Hindlimb muscle (tissue), 1 donor: ENCODE results near the gene HGS. TPM values are rescaled to one million over a fixed set of nuclear protein-coding genes. Genes with fewer than 3 reads are reported as not detected.
A peak's percentile ranks its signal among the peaks of the same experiment; 100 is the strongest.
"Not testable (repeated sequence)": the region's sequence is repeated elsewhere in the genome, so short reads cannot be mapped to it uniquely, and the experiment has no call there.

Experiments
- DNase-seq: peaks from one replicate; pipeline ENCODE4 v3.0.0-alpha.2; 2013
- polyA plus RNA-seq: library from polyadenylated mRNA; unstranded; fragments of 120-200 nt; gene quantifications from one replicate; pipeline ENCODE4 v1.2.1, GENCODE V29; 2013; ENCODE audit not compliant: insufficient read length

Gene HGS
- polyA plus RNA-seq, 1 donor = 59.1 TPM

GRCh38 chr17:81655378-81656117, 28.3 kb upstream of the HGS start:
- no peak for DNase-seq

- DNase-seq = no peak
These were observed 27.6 kb upstream of the HGS start, which contains the start of gene PDE6G for GRCh38 chr17:81656118-81656743. Gene PDE6G (minus strand): TSS chr17:81656542. CDS start chr17:81653305, 3,237 bp downstream.

- no peak for DNase-seq
These were observed 27.0 kb upstream of the HGS start for GRCh38 chr17:81656835-81657234.

- DNase-seq = no peak
These were observed 24.8 kb upstream of the HGS start for GRCh38 chr17:81659038-81659437.

DNA sequence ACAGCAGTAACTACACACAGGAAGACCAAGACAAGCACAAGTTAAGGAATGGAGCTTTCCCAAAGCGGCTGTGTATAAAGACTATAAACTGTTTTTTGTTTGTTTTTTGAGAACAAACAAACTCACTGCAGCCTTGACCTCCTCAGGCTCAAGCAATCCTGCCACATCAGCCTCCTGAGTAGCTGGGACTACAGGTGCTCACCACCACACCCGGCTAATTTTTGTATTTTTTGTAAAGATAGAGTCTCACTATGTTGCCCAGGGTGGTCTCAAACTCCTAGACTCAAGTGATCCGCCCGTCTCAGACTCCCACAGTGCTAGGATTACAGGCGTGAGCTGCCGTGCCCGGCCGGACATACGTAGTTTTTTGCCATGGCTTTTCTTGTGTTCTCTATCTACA, 23.4 kb upstream of the HGS start:
- no peak for DNase-seq

- no peak for DNase-seq
These were observed 21.8 kb upstream of the HGS start for GRCh38 chr17:81662002-81662401.

DNA sequence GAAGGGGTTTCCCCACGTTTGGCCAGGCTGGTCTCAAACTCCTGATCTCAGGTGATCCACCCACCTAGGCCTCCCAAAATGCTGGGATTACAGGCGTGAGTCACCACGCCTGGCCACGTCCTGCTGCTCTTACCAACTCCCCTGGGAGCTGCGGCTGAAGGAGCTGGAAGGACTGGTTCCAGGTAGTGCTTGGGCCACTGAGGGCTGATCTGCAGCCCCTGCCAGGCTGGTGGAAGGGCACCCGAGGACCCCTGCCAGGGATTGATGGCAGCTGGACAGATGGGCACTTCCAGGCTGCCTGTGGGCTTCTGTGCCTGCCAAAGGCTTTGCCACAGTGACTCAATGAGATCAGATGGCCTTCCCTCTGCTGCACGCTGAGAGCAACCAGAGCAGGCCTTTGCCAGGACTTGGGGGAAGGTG, 19.8 kb upstream of the HGS start:
- no peak for DNase-seq

DNA sequence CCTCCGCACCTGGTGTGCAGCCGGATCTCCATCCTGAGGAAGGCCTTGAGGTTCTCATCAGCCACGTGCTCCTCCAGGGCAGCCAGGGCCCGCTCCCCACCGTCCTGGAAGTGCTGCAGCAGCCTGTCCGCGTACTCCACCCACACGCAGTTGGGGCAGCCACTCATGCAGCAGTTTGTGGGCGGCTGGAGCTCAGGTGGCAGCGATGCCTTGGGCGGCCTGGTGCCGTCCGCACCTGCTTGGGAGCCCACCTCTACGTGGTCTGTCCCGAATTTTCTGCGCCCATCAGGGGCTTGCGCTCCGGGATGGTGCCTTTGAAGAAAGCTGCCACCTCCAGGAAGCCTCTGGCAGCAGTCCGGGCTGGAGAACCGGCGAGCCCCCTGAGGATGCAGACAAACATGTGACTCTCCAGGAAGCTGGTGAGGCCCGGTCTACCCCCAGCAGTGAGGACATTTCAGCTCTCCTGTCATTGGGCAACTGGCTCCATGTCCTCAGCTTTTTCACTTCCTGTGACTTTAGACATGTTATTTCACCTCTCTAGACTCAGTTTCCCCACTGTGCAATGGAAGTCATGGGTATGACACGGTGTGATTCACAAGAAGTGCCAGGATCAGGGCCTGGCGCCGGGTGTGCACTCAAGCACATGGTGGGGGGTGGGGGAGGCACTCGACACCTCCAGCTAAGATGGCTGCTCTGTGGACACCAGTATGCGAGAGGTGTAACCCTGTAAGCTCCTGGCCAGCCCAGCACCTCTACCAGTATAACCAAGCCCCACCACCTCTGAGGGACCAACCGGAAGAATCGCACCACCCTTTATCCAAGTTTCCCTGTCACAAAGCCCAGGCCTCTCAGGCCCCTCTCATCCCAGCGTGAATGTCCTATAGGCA, 18.4 kb upstream of the HGS start:
- no peak for DNase-seq

DNA sequence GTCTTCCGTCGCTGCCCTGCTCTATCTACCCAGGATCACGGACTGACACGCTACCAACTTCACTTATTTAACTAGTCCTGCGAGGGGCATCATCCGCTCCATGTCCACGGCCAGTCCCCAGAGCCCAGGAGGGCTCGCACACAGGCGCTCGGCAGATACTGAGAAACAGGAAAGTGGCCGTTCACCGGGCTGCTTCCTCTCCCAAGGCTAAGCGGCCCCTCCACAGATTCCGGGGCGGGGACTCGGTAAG, 17.8 kb upstream of the HGS start:
- no peak for DNase-seq

DNA sequence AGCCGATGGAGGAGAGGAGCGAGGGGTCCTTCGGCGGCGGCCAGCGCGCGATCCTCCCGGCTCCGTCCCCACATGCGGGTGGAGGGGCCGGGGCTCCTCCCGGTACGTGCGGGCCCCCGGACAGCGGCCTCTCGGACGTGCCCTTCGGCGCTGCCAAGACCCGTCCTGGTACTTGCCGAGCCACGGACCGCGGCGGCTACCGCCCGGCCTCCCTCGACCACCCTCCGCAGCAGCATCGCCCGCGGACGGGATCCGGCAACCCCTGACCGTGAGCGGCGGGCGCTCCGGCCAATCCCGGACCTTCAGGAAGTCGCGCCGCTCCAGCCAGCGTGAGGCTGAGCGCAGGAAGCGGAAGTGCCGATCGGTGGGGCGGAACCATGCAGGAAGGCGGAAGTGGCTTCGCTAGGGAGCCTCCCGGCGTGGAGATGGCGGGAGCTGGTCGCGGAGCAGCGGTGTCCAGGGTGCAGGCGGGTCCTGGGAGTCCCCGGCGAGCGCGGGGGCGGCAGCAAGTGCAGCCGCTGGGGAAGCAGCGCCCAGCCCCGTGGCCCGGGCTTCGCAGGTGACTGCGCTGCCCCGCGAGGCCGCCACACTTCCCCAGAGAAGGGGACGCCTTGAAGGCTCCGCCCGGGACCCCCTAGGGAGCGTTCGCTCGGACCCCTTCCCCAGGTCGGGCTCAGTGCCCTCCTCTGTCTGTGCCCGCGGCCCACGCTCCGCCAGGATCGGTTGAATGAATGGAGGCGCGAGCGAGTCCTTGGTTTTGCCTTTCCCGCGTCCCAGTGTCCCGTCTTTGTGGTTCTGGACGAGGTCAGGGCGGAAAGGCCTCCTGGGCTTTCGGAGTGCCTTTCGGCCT, 17.2 kb upstream of the HGS start, which contains the start of the genes CCDC137 and OXLD1:
CCDC137 (plus strand) TSS at position 396 of the 850 bp plus-strand sequence; CDS start at position 426, 30 bp downstream.
OXLD1 (minus strand) TSS at position 264 of the 850 bp plus-strand sequence; CDS start at position 236, 28 bp downstream.
- DNase-seq = peak; percentile 95

DNA sequence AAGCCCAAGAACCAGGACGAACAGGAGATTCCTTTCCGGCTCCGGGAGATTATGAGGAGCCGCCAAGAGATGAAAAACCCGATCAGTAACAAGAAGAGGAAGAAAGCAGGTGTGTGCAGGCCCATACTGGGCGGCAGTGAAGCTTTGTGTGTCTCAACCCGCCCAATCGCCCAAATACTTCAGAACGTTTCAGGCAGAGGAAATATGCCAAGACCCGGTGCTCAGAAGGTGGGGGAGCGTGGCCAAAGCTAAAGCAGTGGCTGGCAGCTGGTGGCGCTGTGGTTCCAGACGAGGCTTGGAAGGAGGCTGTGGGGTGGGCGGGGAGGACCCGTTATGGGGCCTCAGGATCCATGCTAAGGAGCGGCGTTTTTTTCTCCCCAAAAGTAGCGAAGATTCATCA, 16.1 kb upstream of the HGS start:
- no peak for DNase-seq

- no peak for DNase-seq
These were observed 11.3 kb upstream of the HGS start for GRCh38 chr17:81672504-81672903.

GRCh38 chr17:81672954-81673353, 10.9 kb upstream of the HGS start:
- DNase-seq = no peak

GRCh38 chr17:81673561-81674258, 10.1 kb upstream of the HGS start:
- no peak for DNase-seq

DNA sequence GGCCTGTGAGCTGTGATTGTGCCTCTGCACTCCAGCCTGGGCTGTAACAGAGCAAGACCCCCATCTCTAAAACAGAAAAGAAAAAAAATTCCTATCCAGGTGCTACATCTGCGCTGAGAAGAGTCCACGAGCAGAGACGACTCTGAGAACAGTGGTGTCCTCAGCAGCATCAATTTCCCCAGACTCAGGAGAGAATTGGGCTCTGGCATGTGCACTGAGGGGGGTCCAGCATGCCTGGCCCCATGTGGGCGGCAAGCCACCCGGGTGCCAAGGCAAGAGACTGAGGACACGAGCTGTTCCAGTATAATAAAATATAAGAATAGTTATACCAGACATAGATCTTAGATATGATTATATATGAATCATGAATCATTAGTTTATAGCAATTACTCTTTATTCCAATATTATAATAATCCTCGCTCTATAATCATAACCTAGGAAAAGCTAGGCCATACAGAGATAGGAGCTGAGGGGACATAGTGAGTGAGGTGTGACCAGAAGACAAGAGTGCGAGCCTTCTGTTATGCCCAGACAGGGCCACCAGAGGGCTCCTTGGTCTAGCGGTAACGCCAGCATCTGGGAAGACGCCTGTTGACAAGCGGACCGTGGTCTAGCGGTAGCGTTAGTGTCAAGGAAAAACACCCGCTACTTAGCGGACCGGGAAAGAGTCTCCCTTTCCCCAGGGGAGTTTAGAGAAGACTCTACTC, 8.1 kb upstream of the HGS start:
- DNase-seq = not testable (repeated sequence)

DNA sequence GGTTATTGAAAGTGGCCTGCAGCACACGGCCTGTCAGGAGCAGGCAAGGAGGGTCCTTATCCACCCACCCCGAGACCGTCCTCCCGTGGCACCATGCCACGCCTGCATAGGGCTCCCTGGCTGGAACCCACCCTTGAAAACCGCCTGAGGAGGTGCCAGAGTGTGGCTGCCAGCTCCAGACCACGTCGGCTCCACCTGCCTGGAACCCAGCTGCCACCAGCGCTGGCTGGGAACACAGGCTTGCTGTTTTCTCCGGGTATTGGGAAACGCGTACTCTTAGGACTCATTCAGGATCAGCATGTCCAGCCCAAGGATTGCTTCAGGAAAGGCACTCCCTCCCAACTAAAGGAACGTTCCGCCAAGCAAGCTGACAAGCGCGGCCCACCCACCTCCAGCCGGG, 6.9 kb upstream of the HGS start:
- no peak for DNase-seq

DNA sequence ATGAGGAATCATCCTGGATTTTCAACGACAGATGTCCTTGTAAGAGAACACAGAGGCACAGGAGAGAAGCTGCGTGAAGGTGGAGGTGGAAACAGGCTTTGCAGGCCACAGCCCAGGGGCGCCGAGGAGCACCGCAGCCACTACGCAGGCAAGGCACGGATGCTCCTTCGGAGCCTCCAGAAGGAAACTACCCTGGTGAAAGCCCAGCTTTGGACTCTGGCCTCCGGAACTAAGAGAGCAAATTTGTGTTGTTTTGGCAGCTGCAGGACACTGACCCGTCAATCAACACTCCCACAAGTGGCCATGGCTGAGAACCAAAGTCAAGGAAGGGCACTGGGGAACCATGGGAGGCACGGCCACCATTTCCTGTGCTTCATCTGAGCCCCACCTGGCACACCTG, 3.7 kb upstream of the HGS start:
- no peak for DNase-seq

DNA sequence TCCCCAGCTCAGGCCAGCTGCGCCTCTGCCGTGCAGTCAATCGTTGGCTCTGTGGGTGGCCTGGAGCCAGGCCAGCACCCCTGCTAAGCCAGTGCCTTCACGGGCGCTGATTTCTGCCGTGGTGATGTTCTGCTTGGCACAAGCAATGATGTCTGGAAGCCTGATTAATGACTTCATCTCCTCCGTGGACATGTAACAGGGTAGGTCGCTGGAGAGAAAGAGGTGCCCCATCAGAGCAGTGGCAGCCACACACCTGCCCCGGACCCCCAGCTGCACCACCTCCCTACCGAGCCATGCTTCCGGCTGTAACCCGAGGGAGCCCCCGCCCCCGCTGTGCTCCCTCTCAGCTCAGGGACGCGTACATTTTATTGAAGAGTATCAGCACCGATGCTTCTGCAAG, 2.1 kb upstream of the HGS start:
- no peak for DNase-seq

DNA sequence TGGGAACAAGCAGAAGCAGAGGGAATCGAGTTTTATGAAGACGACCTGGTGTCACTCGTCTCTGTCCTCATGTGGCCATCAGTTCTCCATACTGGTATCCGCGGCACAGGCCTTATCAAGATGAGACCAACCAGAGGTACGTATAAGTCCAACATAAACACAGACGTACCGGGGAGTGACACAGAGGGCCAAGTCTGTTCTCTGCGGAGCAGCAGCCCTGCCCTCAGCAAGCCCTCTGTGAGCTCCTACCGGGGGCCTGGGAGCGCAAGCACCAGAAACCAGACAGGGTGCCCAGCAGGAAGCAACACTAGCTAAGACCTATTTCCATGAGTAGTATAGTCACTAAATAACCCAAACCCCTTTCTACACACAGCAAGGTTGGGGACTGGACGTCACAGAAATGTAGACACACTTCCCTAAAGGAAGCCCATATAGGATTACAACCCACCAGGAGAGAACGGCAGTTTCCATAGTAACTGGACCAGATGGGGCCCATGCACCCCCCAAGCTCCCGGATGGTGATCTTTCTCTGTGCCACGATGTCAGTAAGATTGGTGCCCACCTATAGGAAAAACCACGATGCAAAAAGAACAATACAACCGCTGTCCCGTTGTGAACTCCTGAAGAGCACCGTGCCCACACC, 1.1 kb upstream of the HGS start:
- DNase-seq = no peak

GRCh38 chr17:81683208-81683583, 615 bp upstream of the HGS start:
- no peak for DNase-seq
